Measurements from ENCODE around the gene NUP98. TPM values are rescaled to one million over a fixed set of nuclear protein-coding genes. Genes with fewer than 3 reads are reported as not detected.
A peak's percentile ranks its signal among the peaks of the same experiment; 100 is the strongest.

The NUP98 gene
- total and polyA plus RNA-seq, 2 experiments from 2014 or later = 23.6 to 81.4 TPM

GRCh38 chr11:3843326-3843725 is 46.0 kb upstream of the NUP98 start:
- no peaks in the 10 kb centered on the region for H3K9me2 ChIP-seq (replicated peaks; ENCODE audit: insufficient read depth)
- TF ChIP-seq EZH2 (IDR thresholded peaks at IDR 0.05; ENCODE audit: borderline replicate concordance) = no peak
- TF ChIP-seq EZH2phosphoT487 (IDR thresholded peaks at IDR 0.05; ENCODE audit: low read depth, severe bottlenecking, unreplicated experiment) = no peak
- no peak for TF ChIP-seq CTCF (IDR thresholded peaks at IDR 0.05; ENCODE audit: poor library complexity)
- no peak for DNase-seq (ENCODE audit: low spot score)
- no peak overlapping the region for H3K4me2 ChIP-seq
- H4K20me1 ChIP-seq (ENCODE audit: insufficient read depth, poor library complexity, severe bottlenecking) = peaks cover 15% of the 10 kb centered on the region
- H3K4me3 ChIP-seq = no peak overlapping the region
- 91% methylated on average over 3 of the region's 3 CpGs for WGBS (ENCODE audit: low lambda C conversion rate, missing lambda C conversion rate)
- no peaks in the 10 kb centered on the region for H3K9me3 ChIP-seq (ENCODE audit: low read depth)
- no peak overlapping the region for H3K27ac ChIP-seq
- no peak overlapping the region for H2AFZ ChIP-seq
- peaks cover 10% of the 10 kb centered on the region for H3K4me1 ChIP-seq (ENCODE audit: insufficient read depth)
- no peaks in the 10 kb centered on the region for H3K27me3 ChIP-seq
- peaks cover 22% of the 10 kb centered on the region for H3K79me2 ChIP-seq
- no peaks in the 10 kb centered on the region for H3K36me3 ChIP-seq (replicated peaks; ENCODE audit: insufficient read depth, low read depth)

- Histone ChIP-seq H3K27ac (peak overlapping the region; percentile 99), H4K20me1 (ENCODE audit: insufficient read depth, poor library complexity, severe bottlenecking) (peaks cover 15% of the 10 kb centered on the region), H3K4me2 (peak overlapping the region; percentile 87), H3K79me2 (peaks cover 37% of the 10 kb centered on the region), H3K27me3 (no peaks in the 10 kb centered on the region), H3K9me2 (replicated peaks; ENCODE audit: insufficient read depth) (no peaks in the 10 kb centered on the region), H3K9me3 (ENCODE audit: low read depth) (no peaks in the 10 kb centered on the region), H3K36me3 (replicated peaks; ENCODE audit: insufficient read depth, low read depth) (no peaks in the 10 kb centered on the region), H3K4me1 (ENCODE audit: insufficient read depth) (peaks cover 10% of the 10 kb centered on the region), H2AFZ (peak overlapping the region; percentile 76), H3K4me3 (peak overlapping the region; percentile 93)
- peak; percentile 92 for DNase-seq (ENCODE audit: low spot score)
- TF ChIP-seq CTCF (IDR thresholded peaks at IDR 0.05; ENCODE audit: poor library complexity) (peak; percentile 93), EZH2phosphoT487 (IDR thresholded peaks at IDR 0.05; ENCODE audit: low read depth, severe bottlenecking, unreplicated experiment) (no peak)
- 37% methylated on average over 30 of the region's 44 CpGs for WGBS (ENCODE audit: low lambda C conversion rate, missing lambda C conversion rate)
These were observed 44.3 kb upstream of the NUP98 start for GRCh38 chr11:3841426-3842350.

- Histone ChIP-seq H2AFZ (peak within 1 kb of the TSS; percentile 76), H3K4me3 (peak within 1 kb of the TSS; percentile 93), H3K36me3 (replicated peaks; ENCODE audit: insufficient read depth, low read depth) (no peaks in the 10 kb centered on the region), H3K27ac (peak within 1 kb of the TSS; percentile 99), H3K4me1 (ENCODE audit: insufficient read depth) (peaks cover 10% of the 10 kb centered on the region), H3K9me2 (replicated peaks; ENCODE audit: insufficient read depth) (no peaks in the 10 kb centered on the region), H3K27me3 (no peaks in the 10 kb centered on the region), H3K4me2 (peak within 1 kb of the TSS; percentile 87), H4K20me1 (ENCODE audit: insufficient read depth, poor library complexity, severe bottlenecking) (peaks cover 15% of the 10 kb centered on the region), H3K9me3 (ENCODE audit: low read depth) (no peaks in the 10 kb centered on the region), H3K79me2 (peaks cover 43% of the 10 kb centered on the region)
- TF ChIP-seq EZH2phosphoT487 (IDR thresholded peaks at IDR 0.05; ENCODE audit: low read depth, severe bottlenecking, unreplicated experiment) (no peak), CTCF (IDR thresholded peaks at IDR 0.05; ENCODE audit: poor library complexity) (no peak), EZH2 (IDR thresholded peaks at IDR 0.05; ENCODE audit: borderline replicate concordance) (no peak)
- DNase-seq (ENCODE audit: low spot score) = peak; percentile 89
- WGBS (ENCODE audit: low lambda C conversion rate, missing lambda C conversion rate) = 3% methylated on average over 7 of the region's 42 CpGs
These were observed 43.6 kb upstream of the NUP98 start, which contains the start of gene RHOG for GRCh38 chr11:3840870-3841425. TSS of gene RHOG (minus strand) at chr11:3840959. CDS start at chr11:3828138, 12,821 bp downstream.
